ENCODE data around the gene MAP3K15.

The MAP3K15 gene

DNA sequence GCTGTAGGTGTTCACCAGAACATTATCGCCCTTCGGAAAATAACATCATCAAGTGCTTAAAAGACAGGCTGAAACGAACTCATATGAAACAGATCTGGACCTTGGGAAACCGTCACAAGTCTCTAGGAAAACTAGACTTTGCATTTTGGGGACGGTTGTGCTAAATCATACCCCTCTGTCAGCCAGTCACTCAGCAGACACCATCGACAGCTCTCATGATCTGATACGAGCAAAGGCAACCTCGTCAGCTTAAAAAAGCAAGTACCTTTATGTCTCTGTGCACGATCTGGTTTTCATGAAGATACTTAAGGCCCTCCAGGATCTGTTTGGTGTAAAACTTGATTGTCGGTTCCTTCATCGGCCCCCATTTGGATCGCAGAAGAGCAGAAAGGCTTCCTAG, 123.2 kb downstream of the MAP3K15 start:
- DNase-seq (ENCODE audit: low read depth in 2 of 2), result no peak

DNA sequence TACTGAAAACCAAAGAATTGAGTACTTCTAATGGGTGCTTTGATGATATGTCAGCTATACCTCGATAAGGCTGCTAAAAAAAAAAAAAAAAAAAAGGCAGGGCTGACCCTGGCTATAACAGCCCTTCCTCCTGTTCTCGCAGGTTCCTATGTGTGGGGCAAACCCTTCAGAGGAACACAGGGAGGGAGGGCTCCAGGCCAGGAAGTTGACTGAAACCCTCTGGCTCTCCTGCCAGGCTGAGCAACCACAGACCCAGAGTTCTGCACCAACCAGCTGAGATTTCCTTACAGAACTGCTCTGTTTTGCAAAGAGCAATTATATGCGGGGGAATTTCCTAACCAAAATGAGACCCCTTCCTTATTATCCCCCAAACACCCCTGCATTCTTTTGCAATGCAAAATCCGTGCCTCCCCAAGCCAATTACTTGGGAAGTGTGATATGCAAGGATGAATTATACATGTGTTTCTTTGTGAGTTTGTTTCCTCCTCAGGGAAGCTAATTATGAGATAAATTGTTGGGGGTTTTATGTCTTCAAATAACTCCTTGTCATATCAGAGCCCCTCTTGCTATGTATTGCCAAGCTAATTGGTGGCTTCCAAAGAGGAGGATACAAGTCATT, 126.0 kb downstream of the MAP3K15 start:
- DNase-seq (ENCODE audit: low read depth in 2 of 2), result no peak

DNA sequence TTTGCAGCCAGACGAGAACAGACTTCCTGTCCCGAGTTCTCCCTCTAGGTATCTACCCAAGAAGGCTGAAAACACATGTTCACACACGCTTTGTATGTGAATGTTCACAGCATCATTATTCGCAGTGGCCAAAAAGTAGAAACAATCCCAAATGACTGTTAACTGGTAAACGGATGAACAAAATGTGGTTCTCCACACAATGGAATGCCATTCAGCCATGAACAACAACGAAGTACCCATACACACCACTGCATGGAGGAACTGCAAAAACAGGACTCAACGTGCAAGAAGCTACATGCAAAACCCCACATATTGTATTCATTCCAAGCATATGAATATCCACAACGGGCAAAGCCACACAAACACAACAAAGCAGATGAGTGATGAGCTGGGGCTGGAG, 126.6 kb downstream of the MAP3K15 start:
- DNase-seq (ENCODE audit: low read depth in 2 of 2), result no peak

DNA sequence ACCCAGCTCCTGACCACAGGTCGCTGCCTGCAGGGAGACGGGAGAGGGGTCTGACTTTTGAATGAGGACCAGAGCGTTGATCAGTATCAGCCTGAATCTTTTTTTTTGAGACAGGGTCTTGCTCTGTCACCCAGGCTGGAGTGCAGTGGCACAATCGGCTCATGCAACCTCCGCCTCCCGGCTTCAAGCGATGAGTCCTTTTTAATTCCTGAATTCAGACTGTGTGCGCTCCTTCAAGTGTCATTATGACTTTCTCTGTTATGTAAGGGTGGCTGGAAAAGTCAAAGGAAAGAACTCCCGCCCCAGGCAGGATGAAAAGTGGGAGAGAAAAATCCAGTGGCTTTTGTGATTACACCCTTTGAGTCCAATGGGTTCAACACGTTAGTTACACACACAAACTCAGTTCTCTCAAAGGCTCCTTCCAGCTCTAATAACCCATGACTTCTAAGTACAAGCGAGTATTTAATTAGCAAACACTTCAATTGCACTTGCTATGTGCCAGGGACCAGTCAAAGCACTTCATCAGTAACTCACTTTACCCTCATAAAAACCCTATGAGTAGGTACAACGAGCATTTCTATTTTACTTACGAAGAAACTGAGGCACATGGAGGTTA, 127.1 kb downstream of the MAP3K15 start:
- no peak for DNase-seq (ENCODE audit: low read depth in 2 of 2)

DNA sequence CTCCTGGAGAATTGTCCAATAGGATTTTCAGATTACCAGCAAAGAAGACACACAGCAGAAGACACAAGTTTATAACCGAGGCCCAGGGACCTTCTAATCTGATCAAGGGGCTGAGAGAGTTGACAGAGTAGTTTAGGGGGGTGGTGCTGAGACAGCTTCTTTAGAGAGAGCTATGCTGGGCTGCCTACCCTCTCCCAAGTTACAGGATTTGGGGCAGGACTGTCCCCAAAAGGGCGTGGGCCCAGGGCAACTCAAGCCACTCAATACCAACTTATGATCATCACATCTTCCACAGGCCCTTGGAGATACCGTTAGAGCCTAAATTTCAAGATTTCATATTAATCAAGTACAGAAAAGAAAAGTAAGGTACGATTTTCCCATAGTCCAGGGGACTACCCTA, 128.6 kb downstream of the MAP3K15 start:
- DNase-seq (ENCODE audit: low read depth in 2 of 2), result no peak

DNA sequence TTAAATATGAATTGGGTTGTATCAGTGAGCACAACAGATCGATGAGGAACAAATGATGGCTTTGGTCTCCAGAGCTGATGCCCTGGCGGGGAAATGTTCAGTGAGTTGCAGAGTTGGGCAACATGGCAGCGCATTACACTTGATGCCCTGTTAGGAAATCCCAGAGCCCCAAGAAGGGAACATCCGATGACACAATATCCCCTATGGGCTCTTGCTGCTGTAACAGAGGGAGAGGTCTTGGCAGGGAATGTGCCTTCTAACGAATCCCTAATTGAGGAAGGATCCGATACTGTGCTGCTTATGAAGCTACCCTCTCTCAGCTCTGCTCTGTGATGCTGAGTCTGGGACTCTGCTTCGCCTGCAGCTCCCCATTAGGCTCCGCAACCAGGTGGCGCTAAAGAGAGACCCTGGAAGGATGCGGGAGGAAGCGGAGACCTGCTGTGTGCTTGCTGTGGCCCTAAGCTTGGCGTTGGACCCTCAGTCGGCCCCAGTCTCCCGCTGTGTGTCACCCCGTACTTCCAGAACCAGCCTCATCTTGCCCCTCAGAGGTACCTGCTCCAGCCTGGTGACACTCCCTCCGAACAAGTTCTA, 132.7 kb downstream of the MAP3K15 start:
- DNase-seq (ENCODE audit: low read depth in 2 of 2), result peak; percentile 15 to 31

DNA sequence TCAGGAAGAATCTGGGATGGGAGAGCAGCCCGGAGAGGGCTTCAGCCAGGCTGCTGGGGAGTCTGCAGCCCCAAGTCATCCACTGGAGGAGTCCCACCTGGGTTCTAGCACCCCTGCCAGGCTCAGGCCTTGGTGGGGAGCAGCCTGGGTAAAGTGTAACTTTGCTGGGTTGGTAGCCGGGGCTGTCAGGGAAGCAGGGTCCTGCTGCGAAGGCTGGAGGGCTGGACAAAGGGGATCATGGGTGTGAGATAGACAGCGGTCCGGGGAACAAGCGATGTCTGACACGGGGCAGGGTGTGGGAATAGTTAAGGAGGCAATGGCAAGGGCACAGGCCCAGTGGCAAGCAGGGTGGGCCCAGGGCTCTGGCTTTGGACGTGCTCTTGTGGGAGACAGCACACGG, 134.0 kb downstream of the MAP3K15 start:
- DNase-seq (ENCODE audit: low read depth in 2 of 2), result no peak

DNA sequence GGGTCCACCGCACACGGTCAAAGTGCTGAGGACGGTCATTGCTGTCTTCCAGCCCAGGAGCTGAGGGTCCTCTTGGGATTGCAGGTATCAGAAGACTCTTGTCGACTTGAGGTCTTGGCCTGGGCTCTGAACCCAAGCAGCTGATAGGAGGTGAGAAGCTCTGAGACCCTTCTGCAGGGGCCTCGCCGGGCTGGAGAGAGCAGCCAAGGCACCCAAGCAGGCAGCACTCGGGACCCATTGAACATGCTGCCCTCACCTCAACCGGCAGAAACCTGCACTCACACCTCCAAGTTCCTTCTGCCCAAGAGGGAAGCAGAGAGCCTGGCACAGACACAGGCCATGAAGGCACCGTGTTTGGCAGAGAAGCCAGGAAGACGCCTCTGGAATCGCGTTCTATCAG, 137.5 kb downstream of the MAP3K15 start:
- DNase-seq (ENCODE audit: low read depth in 2 of 2), result no peak

DNA sequence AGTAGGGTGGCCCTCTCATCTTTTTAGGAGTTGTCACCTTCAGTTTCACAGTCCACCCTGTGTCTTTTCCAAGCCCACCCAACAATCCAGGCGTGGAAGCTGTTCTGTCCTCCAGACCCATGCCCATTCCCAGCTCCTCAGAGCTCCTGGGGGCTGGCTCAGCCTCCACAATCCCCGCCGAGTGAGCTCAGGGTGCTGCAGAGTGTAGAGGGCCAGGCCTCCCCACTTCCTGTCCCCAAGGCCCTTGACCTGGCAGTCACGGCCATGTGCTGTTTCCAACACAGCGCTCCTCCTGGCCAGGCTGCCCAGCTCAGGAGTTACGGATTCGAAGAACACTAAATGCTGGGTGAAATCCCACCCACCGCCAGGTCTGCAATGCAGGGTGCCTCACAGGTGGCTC, 139.8 kb downstream of the MAP3K15 start:
- no peak for DNase-seq (ENCODE audit: low read depth in 2 of 2)

DNA sequence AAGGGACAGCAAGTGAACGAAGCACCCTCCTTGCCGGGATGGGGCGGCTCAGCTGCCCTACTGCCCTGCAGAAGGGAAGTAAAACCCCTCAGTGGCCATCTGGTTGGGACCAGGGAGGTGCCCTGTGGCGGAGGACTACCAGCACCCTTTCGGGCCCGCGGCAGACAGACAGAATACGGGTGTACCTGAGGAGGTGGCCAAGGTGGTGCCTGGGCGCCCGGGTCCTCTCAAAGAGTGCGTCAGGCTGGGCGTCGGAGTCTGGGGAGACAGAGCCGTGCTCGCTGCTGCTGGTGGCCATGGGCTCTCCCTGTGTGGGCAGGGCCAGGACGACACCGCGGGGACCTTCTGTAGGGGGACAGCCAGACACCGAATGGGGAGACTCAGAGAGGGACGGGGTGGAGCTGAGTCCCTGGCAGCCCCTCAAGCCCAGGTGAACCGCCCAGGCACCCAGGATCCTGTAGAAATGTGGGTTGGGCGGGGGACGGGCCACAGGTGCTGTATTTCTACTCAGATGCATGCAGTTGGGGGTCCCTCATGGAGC, 141.9 kb downstream of the MAP3K15 start:
- DNase-seq (ENCODE audit: low read depth in 2 of 2), result no peak

DNA sequence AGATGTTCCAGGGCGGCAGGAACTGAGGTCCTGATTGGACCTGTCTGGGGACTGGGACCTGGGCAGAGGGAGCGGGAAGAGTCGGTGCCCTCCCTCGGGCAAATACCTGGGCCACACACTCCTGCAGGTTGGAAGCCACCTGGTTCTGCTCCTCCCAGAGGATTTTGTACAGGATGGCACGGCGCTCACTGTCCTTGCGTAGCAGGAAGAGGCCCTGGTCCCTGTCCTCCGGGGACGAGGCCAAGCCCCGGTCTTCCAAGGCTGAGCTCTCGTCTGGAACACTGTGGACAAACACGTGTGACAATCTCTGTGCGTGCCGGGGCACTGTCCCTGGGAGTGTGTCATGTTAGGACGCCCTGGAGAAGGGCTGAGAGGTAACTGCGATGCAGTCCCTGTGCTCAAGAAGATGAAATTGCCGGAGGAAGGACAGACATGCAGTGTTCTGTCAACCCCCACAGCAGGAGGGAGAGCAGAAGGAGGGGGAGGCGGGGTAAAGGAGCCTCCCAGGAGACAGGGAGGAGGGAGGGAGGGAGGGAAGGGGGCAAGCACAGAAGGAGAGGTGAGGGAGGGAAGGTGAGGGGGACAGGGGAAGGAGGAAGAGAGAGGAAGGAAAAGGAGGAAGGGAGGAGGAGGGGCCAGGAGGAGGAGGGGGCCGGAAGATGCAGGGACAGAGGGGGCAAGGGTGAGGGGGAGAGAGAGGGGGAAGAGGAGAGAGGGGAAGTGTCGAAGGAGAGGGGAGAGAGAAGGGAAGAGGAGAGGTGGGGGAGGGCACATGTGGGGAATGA, 142.6 kb downstream of the MAP3K15 start:
- DNase-seq (ENCODE audit: low read depth in 2 of 2), result no peak

DNA sequence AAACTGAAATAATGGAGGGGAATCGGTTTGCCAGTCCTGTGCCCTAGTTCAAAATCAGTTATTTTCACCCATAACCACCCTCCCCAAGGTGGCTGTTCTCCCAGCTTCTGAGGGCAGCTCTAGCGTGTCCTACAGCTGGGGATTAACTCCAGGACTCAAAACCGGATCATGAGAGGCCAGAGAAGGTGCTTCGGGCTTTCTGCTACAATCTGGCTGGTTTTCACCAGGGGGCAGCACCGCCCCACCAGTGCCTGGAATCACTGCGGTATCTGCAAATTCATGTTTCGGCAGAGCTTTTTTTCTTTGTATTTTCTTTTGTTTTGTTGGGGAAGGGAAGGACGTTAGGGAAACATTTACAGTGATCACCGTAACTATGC, 143.2 kb downstream of the MAP3K15 start:
- peak; percentile 43 to 44 for DNase-seq (ENCODE audit: low read depth in 2 of 2)

DNA sequence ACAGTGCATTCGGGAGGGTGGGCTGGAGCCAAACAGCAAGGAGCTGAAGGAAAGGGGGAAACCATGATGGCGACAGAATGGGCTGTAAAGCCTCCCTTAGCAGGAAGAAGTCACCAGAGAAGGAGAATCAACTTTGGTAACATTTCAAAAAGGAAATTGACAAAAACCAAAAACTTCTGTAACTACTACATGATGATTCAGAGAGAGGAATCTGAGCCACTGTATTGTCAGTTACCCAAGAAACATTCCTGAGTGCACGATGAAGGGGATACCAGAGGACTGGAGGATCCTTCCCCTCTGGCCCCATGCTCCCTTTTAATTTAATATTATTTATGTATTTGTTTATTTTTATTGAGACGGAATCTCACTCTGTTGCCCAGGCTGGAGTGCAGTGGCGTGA, 145.2 kb downstream of the MAP3K15 start:
- DNase-seq (ENCODE audit: low read depth in 2 of 2), result no peak

DNA sequence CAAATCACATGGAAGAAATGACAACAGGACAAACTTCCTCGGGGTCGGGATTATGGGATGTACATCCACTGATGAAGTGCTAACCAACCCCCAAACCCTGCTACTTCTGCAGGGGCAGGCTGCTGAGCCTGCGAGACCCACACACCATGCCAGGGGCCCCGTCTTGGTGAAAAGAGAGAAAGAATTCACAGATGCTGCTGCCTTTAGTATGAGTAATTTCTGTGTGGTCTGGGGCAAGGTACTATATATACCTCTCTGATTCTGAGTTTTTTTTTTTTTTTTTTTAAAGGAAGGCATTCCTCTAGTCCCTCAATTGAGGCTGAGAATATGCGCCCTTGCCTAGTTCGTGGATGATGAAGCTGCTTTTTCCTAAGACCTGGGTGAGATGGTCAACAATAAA, 146.7 kb downstream of the MAP3K15 start:
- no peak for DNase-seq (ENCODE audit: low read depth in 2 of 2)

DNA sequence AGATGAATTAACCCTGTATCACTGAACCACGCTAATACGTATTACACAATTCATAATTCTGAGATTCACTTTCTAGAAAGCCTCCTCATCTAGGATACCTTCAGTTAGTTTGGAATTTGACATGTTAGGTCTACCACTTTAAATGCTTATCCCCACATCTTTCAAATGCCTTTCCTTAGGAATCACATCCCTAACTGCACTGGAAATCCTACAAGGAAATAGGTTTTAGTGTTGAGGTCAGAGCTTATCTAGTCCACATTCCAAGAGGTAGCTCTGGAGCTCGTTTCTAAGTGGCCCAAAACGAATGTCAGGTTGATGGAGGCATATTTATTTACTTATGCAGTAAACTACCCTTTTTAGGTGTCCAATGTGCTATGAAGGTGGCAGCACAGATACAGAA, 153.6 kb downstream of the MAP3K15 start:
- no peak for DNase-seq (ENCODE audit: low read depth in 2 of 2)

DNA sequence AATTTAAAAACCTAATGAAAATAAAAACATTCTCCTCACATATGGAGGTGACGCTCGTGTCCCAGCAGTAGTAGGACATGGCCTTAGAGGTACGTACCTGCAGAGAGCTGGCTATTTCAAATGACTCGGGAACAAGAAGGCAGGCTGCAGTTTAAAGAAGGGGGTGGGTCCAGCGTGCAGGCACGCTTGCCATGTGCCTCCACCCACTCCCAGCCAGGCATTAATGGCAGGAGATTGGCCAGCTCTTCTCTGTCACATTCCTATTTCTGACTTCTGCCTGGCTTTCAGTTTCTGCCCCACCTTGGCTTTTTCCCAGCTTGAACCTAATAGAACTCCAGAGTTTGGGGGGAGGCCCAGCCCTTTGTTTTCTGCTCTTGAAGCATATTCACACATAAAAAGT, 154.4 kb downstream of the MAP3K15 start:
- DNase-seq (ENCODE audit: low read depth in 2 of 2), result no peak

DNA sequence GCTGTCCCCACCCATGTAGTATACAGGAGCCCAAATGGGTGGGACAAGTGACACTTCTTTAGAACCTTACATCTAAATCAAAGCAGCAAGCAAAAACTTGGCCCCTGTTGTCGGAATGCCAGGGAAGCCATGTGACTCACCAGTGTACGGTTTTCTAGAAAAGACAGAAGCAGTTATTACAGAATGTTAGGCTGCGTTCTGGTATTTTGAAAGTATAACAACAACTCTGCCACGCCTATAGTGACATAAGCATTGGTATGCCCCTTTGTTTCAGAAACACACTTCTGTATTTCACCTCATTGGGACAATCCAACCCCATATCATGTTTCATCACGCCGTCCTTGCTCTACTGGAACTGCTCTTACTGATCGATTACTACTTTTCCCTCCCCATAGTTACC, 156.8 kb downstream of the MAP3K15 start:
- no peak for DNase-seq (ENCODE audit: low read depth in 2 of 2)

DNA sequence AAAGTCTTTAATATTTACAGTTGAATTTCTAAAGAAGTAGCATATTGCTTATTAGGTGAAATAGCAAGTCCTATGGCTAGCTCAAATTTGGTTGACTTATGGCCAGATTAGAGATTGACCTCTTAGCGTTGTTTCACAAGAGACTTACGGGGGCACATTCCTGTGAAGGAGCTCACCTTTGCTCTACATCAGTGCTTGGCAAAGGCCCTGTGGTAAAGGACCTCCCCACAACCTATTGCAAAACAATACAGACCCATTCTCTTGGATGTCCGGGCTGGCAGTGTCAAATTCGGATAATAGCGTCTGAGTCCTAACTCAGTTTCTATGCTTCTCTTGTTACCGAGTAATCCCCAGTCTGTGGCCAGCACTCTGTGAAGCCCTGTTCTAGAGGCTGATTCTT, 160.7 kb downstream of the MAP3K15 start:
- no peak for DNase-seq (ENCODE audit: low read depth in 2 of 2)

DNA sequence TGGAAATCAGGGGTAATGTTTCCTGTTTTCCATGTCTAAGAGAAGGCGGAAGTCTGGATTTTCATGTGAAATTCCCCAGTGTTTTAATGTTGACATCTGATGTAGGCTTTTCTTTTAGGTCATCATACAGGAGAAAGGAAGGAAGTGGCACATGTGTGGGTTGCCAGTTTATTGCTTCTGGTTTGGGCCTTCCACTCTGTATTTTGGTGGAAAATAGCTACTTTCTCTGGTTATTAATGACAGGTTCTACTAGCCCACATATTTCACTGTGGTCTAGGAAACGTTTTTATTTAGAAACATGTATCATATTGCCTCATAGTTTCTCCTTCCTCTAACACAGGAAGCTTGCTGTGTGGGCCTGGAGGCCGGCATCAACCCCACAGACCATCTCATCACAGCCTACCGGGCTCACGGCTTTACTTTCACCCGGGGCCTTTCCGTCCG, 164.3 kb downstream of the MAP3K15 start:
- no peak for DNase-seq (ENCODE audit: low read depth in 2 of 2)

DNA sequence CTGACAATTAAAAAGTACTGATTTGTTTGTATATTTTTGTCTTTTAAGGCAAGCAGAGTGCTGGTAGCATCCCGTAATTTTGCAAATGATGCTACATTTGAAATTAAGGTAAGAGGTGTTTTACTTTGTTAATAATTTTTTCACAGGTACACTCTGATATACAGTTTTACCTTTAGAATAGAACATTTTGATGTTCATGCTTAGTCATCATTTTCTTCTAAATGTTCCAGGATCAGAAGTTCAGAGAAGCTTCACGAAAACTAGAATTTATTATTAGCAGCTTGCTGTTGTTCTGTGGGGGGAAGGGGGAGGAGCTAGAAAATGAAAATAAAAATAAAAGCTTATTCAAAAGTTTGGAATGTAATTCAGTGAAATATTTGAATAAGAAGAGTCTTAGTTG, 166.0 kb downstream of the MAP3K15 start:
- no peak for DNase-seq (ENCODE audit: low read depth in 2 of 2)

DNA sequence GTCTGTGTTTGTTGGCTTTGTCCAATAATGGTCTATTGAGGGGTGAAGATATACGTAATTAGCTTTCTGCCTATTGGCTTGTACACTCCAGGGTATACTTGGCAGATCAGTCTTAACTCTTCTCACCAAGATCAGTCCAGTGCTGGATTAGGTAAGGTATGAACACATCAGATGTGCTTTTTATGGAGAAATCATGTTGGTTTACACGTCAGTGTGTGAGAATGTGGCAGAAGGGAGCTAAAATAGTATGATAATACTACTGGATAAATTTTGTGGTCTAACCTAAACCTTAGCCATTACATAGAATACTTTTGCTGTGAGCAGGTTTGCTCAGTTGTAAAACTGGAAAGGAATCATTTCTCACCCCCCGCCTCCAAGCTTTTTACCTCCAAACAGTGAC, 167.4 kb downstream of the MAP3K15 start:
- no peak for DNase-seq (ENCODE audit: low read depth in 2 of 2)

DNA sequence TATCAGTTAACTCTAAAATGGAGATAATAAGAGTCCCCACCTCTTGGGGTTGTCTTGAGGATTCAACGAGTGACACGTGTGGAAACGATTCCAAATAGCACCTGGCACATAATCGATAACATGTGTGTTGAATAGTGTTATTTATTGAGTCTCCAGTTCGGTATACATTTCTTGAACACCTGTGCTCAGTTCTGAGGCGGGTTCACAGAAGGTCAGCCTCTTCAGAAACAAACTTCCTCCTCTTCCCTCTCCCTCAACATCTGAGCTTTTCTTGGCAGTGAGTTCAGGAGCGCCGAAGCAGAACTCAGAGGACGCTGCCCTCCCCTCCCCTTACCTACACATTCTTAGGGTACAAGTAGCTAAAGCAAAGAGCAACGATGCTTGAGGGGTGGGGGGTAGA, 170.6 kb downstream of the MAP3K15 start:
- no peak for DNase-seq (ENCODE audit: low read depth in 2 of 2)

Data from stimulated activated CD8-positive, alpha-beta memory T cell treated with anti-CD3 and anti-CD28 coated beads, Interleukin-15, amount 100 ng/mL, for 48 hours (primary cell).